ENCODE measurements around the gene FAM83G.
"Not testable (repeated sequence)": the region's sequence is repeated elsewhere in the genome, so short reads cannot be mapped to it uniquely, and the experiment has no call there.

The FAM83G gene

GRCh38 chr17:19004421-19005136, at the start of gene FAM83G:
FAM83G (minus strand) TSS chr17:19004764; CDS start chr17:19004041, 723 bp downstream.
- DNase-seq = peak; percentile 18

DNA sequence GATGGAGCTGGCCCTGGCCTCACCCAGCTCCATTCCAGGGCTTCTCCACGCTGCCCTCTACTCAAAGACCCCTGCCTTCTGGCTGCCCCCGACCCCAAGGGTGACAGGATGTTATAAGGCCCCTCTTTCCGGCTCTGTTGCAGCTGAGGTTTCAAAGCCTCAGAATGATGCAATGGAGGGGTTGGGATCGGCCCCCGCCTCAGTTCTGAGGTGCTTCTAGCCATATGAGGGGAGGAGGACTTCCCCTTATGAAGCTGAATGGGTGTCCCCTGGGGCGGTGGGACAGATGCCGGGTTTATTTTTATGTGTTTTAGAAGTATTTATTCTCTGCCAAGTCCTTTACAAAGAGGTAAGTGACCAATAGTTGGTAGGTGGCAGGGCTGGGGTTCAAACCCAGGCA, 44.3 kb upstream of the FAM83G start:
- not testable (repeated sequence) for DNase-seq

DNA sequence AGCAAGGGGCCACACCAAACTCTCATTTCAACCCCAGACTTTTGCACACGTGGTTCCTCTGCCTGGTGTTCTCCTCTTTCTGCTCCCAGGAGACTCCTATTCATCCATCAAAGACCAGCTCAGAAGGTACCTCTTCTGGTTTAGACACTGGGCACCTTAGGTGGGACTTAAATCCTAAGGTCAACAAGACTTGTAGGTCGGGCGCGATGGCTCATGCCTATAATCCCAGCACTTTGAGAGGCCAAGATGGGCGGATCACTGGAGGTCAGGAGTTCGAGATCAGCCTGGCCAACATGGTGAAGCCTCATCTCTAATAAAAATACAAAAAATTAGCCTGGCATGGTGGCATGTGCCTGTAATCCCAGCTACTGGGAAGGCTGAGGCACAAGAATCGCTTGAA, 42.9 kb upstream of the FAM83G start:
- not testable (repeated sequence) for DNase-seq

DNA sequence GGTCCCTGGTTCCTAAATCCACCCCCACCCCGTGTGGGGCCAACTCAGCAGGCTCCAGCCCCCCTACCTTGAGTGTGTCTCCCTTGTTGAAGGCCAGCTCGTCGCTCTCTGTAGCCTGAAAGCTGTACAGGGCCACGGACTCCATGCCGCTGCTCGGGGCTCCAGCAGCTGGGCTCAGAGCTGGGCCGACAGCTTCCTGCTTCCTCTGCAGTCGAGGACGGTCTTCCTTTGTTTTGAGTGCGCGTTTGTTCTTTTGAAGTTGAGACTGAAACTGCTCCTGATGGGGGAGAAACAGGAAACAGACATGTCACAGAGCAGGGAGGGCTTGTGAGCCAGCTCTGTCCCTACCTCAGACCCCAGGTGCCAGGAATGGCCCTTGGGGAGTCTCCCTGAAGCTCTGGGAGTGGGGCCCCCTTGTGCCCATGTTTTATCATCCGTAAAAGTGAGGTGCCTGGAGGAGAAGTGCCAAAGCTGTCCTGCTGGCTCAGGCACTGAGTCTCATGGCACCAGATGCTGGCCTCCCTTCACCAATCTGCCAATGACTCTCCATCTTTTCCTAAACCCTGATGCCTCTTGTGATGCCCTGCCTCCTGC, 42.3 kb upstream of the FAM83G start, which contains the start of gene GRAP:
Gene GRAP, minus strand, starts transcription at position 176 of the 594 bp plus-strand sequence. Its CDS starts 31 bp downstream, at position 145.
- not testable (repeated sequence) for DNase-seq

- DNase-seq = not testable (repeated sequence)
Observed at GRCh38 chr17:19044643-19045042, 40.1 kb upstream of the FAM83G start.

DNA sequence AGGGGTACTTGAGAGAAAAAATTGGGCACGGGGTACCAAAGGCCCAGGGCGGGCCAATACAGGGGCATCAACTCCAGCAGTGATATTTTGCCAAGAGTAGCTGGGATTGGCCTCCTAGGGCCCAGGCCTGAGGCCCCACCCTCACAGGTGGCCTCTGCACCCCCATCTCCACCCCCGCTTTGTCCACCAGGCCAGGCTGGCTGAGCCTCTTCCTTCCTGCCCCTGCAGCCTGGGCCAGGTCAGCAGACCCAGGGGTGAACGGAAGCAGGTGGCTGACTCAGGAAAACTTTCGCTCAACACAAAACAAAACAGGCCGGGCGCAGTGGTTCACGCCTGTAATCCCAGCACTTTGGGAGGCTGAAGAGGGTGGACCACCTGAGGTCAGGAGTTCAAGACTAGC, 38.5 kb upstream of the FAM83G start:
- not testable (repeated sequence) for DNase-seq

DNA sequence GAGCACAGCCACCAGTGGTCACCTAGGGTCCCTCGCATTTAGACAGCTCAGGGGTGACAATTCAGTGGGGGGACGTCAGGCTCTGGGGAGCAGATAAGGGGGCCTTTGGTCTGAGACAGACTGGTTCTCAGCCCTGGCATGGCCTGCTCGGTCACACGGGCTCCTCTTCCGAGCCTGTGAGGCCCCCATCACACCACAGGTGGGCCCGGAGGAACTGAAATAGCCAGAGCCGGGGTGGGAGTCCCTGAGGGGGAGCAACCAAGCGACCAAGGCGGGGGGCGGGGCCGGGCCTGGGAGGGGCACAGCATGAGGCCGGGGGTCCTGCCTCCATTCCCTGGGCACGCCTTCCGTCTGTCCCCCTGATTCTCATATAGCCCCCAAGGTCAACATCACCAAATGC, 37.8 kb upstream of the FAM83G start:
- not testable (repeated sequence) for DNase-seq

DNA sequence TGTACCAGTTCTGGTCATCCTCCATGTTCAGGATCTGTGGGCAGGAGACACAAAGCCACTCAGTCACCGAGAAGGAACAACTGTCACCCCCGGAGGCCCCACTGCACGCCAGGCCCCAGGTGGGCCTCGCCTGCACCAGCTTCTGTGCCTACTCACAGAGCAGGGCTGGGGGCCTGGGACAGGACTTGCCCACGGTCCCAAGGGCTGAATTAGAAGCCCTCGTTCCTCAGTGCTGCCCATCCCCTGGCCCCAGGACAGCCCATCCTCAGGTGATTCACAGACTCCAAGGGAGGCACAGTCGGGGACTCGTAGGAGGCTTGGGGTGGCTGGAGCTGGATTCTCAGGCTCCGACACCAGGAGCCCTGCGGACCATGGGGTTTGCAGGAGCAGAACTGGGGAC, 37.3 kb upstream of the FAM83G start:
- not testable (repeated sequence) for DNase-seq

DNA sequence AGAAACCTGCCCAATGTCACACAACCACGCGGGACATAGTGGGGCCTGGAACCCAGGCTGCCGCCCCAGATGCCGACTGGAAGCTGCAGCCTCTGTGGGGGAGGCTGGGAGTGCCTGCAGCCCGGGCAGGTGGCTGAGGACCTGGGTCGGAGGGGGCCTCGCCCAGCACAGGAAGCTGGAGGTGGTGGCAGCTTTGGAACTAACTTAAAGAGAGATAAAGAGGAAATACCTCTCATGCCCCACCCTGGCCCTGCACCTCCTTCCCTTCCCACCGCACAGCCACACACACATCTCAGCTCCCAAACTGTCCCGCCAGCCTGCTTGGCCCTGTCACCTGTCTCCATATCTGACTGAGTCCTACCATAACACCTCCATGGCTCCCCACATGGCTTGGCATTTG, 35.8 kb upstream of the FAM83G start:
- not testable (repeated sequence) for DNase-seq

DNA sequence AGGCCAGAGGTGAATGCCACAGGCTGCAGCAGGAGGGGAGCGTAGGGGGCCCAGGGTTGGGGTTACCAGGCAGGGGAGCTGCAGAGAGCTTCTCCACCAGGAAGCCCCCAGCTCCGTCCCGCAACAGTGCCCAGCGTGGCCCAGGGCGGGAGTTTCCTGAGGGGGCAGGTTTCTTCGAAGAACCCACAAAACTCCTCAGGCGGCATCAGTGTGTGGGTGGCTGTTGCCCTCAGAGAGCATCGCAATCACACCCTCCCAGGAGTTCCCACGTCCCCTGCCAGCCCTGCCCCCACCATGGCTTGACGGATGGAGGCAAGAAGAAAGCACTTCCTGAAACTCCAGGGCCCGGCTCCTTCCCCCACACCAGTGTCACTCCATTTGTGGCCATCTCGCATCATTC, 34.2 kb upstream of the FAM83G start:
- DNase-seq = not testable (repeated sequence)

DNA sequence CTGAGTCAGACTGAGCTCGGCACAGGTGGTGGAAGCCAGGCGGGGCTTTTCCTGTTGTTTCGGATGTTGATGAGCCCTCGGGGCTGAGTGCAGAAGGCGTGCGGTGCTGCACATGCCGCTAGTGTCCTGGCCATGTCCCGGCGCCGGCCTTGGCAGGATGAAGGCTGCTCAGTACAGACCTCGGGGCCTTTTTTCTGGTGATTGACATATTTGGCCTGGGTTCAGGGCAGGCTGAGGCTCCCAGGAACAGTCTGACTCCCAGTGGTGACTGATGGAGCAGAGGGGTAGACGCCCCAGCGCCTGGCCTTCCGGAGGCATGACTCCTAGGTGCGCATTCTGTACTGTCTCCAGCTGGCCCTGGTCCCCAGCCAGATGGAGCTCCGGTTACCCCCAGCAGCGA, 33.4 kb upstream of the FAM83G start:
- DNase-seq = not testable (repeated sequence)

DNA sequence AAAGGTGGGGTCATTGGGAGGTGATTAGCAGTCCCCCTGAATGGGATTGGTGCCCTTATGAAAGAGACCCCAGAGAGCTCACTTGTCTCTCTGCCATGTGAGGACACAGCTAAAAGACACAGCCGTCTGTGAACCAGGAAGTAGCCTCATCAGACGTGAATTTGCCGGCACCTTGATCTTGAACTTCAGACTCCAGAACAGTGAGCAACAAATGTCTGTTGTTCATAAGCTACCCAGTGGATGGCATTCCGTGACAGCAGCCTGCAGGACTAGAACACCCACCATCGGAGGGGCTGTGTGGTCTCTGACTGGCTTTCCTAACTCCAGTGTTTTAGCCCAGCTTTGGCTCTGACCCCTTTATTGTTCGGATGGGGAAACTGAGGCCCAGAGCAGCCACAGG, 33.0 kb upstream of the FAM83G start:
- DNase-seq = not testable (repeated sequence)

- not testable (repeated sequence) for DNase-seq
Observed at GRCh38 chr17:19036186-19036585, 31.6 kb upstream of the FAM83G start.

DNA sequence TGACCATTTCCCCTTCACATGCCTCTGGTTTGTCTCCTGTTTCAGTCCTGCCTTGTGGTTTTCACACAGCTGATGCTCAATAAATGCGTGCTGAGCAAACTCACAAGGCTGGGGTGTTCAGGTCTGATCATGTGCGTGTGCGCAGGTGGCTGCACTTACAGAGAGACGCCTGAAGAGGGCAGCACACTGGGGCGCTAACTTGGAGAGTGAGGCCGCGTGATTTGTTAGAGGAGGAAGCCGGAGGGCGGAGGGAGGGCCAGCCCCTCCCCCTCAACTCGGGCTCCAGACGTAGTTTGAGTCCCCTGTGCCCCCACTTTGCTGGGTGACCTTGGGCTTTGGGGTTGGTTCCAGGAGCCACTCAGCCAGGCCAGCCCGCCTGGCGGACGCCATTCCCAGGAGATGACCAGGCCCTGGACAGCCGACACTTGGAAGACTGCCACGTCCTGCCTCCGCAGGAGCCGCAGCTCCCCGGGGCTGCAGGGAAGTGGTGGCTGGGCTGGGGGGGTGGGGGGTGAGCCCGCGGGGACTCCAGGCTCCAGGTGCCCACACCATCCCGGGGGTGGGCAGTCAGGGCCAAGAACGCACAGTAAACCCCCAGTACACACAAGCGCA, 27.9 kb upstream of the FAM83G start:
- DNase-seq = not testable (repeated sequence)

- not testable (repeated sequence) for DNase-seq
Observed at GRCh38 chr17:19031729-19032128, 27.2 kb upstream of the FAM83G start.

GRCh38 chr17:19030771-19031449, 26.3 kb upstream of the FAM83G start:
- not testable (repeated sequence) for DNase-seq

- not testable (repeated sequence) for DNase-seq
Observed at GRCh38 chr17:19029740-19030139, 25.2 kb upstream of the FAM83G start.

DNA sequence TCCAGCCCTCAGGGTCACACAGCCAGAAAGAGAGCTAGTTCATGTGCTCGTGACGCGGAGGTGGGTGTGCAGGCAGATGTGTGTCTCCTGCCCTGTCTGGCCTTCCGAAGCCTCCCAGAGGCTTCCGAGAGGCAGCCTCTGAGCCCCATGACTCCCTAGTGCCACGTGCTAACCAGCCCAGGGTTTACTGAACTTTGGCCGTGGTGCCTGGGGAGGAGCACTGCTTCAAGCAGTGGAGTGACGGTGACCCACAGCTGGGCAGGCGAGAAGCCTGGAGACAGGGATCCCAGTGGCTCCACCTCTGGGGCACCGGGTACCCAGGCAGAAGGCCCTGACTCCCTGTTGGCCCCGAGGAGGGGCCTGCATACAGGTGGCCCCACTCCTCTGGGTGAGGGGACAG, 24.1 kb upstream of the FAM83G start:
- not testable (repeated sequence) for DNase-seq

- no peak for DNase-seq
Observed at GRCh38 chr17:19024101-19025078, 19.8 kb upstream of the FAM83G start.

DNA sequence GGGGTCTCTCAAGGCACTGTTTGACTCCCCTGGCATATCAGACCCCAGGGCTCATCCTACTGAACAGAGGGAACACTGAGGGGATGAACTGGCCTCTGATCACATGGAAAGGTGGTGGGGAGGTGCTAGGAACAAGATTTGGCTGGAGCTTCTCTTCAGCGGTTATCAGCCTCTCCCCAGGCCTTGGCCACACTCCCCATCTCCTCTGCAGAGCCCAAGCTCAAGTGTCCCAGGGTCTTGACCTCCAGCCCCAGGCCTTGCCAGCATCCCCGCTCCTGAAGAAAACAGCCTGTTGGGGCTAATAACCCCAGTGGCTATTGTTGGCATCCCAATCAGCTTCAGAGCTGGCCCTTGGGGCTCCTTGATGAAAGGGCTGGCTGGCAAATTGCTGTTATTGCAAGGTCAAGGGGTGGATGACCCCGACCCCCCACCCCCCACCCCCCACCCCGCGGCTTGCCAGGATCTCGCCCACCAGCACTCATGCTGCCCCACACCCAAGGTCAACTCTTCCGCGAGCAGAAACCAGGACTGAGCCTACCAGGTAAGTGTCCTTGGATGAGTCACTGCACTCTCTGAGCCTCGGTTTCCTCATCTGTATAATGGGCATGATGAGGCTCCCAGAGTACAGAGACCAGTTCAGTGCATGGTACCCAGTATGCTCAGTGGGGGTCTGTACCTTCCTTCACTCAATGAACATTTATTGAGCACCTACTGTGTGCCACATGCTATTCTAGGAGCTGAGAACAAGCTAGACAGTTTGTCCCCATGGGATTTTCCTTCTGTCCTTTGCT, 18.8 kb upstream of the FAM83G start:
- no peak for DNase-seq

DNA sequence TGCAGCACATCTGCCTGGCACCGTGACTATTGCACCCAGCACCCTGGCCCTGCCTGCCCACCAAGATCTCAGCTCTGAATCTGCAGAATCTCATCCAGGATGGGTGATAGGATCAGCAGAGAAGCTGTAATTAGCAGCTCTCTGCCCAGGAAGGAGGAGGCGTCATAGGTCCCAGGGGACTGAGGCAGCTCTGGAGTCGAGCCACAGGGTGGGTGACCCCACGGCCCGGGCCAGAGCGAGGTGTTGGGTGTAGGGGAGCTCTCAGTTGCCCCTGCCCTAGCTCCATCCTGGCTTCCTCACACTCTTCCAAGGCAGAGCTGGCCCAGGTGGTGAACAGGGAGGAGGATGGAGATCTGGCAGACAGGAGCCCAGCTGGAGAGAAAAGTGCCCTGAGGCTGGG, 18.2 kb upstream of the FAM83G start:
- DNase-seq = no peak
